CD14-positive monocyte (primary cell): ENCODE measurements around the gene ANKRD52. TPM values are rescaled to one million over a fixed set of nuclear protein-coding genes. Genes with fewer than 3 reads are reported as not detected.

Experiments used
- DNase-seq, 3 donors: peaks; one replicate each; pipeline ENCODE4 v3.0.0-alpha.2; 2011 to 2022
- H2AFZ ChIP-seq: 2 replicates; pipeline ENCODE4 v1.6.0; 2012; ENCODE audit warnings: mild to moderate bottlenecking, low read depth, low read length, inconsistent platforms; ENCODE audit not compliant: insufficient read depth, poor library complexity, severe bottlenecking
- H3K27ac ChIP-seq, 2 donors: 1 replicate in 1 of 2; 2 replicates in 1 of 2; pipeline ENCODE4 v1.5.1; 2012 to 2013; ENCODE audit warnings: low read length in 2 of 2, control low read depth in 1 of 2, inconsistent platforms in 1 of 2, low read depth in 1 of 2, mild to moderate bottlenecking in 1 of 2
- H3K27me3 ChIP-seq, 2 donors: one replicate each; pipeline versions ENCODE4 v1.6.0 to v1.6.1; 2011 to 2013; ENCODE audit warnings: low read length in 2 of 2; ENCODE audit not compliant: control insufficient read depth in 2 of 2, insufficient read depth in 2 of 2
- H3K36me3 ChIP-seq, 2 donors: replicated peaks in 1 of 2; 1 replicate in 1 of 2; 2 replicates in 1 of 2; pipeline versions ENCODE4 v1.5.1 to v1.6.1; 2012 to 2013; ENCODE audit warnings: low read length in 2 of 2, control low read depth in 1 of 2, inconsistent platforms in 1 of 2, mild to moderate bottlenecking in 1 of 2; ENCODE audit not compliant: insufficient read depth in 2 of 2, control insufficient read depth in 1 of 2
- H3K4me1 ChIP-seq, 2 donors: 1 replicate in 1 of 2; 2 replicates in 1 of 2; pipeline versions ENCODE4 v1.5.1 to v1.6.1; 2012 to 2013; ENCODE audit warnings: low read length in 2 of 2, control low read depth in 1 of 2, inconsistent platforms in 1 of 2, mild to moderate bottlenecking in 1 of 2, moderate library complexity in 1 of 2; ENCODE audit not compliant: insufficient read depth in 2 of 2, control insufficient read depth in 1 of 2
- H3K4me2 ChIP-seq: replicated peaks from 2 replicates; pipeline ENCODE3; 2012; ENCODE audit warnings: low read length, moderate library complexity, mild to moderate bottlenecking; ENCODE audit not compliant: poor library complexity, severe bottlenecking; ENCODE audit errors: extremely low read depth
- H3K4me3 ChIP-seq, 3 experiments: fragments of 200-600 bp in 1 of 3; sonication (generic) in 1 of 3; replicated peaks in 1 of 3; 1 replicate in 2 of 3; 2 replicates in 1 of 3; pipeline ENCODE4 v1.5.1; 2011 to 2013; ENCODE audit warnings: low read length in 3 of 3, mild to moderate bottlenecking in 3 of 3, control low read depth in 2 of 3, low read depth in 2 of 3, inconsistent platforms in 1 of 3, moderate library complexity in 1 of 3
- H3K79me2 ChIP-seq: 2 replicates; pipeline ENCODE4 v1.6.0; 2012; ENCODE audit warnings: mild to moderate bottlenecking, control low read depth, inconsistent platforms, low read length, moderate library complexity; ENCODE audit not compliant: insufficient read depth
- H3K9ac ChIP-seq: 2 replicates; pipeline ENCODE4 v1.6.0; 2017; ENCODE audit warnings: low read length, mild to moderate bottlenecking; ENCODE audit not compliant: insufficient read depth, poor library complexity, severe bottlenecking
- H3K9me3 ChIP-seq, 2 donors: replicated peaks in 1 of 2; 1 replicate in 1 of 2; 2 replicates in 1 of 2; pipeline versions ENCODE4 v1.5.1 to v1.6.1; 2012 to 2013; ENCODE audit warnings: low read length in 2 of 2, control low read depth in 1 of 2; ENCODE audit not compliant: control insufficient read depth in 1 of 2, insufficient read depth in 1 of 2
- H4K20me1 ChIP-seq: 2 replicates; pipeline ENCODE4 v1.6.0; 2012; ENCODE audit warnings: mild to moderate bottlenecking, low read length, control low read depth, moderate library complexity; ENCODE audit not compliant: insufficient read depth
- H3K27ac Mint-ChIP-seq, 7 donors: one replicate each; pipeline ENCODE4 v1.8.0; 2020; ENCODE audit warnings: mild to moderate bottlenecking in 7 of 7, mixed read lengths in 7 of 7, moderate library complexity in 6 of 7, inconsistent platforms in 2 of 7
- H3K27me3 Mint-ChIP-seq, 3 donors: one replicate each; pipeline ENCODE4 v1.8.0; 2021 to 2022; ENCODE audit warnings: low read depth in 3 of 3, mild to moderate bottlenecking in 3 of 3, mixed read lengths in 3 of 3, moderate library complexity in 3 of 3, inconsistent platforms in 1 of 3
- H3K36me3 Mint-ChIP-seq, 2 donors: one replicate each; pipeline ENCODE4 v1.8.0; 2020; ENCODE audit warnings: mixed read lengths in 2 of 2, inconsistent platforms in 1 of 2, mild to moderate bottlenecking in 1 of 2
- H3K4me1 Mint-ChIP-seq: one replicate; pipeline ENCODE4 v1.8.0; 2020; ENCODE audit warnings: mild to moderate bottlenecking, mixed read lengths
- H3K4me3 Mint-ChIP-seq, 2 donors: one replicate each; pipeline ENCODE4 v1.8.0; 2020; ENCODE audit warnings: mild to moderate bottlenecking in 2 of 2, mixed read lengths in 2 of 2, moderate library complexity in 1 of 2
- H3K9me3 Mint-ChIP-seq, 7 donors: one replicate each; pipeline ENCODE4 v1.8.0; 2020 to 2022; ENCODE audit warnings: mixed read lengths in 7 of 7, mild to moderate bottlenecking in 6 of 7, moderate library complexity in 6 of 7, inconsistent platforms in 2 of 7
- CTCF ChIP-seq: fragments of 200-600 bp; IDR thresholded peaks from one replicate; pipeline ENCODE4 v1.8.0; 2022; ENCODE audit warnings: antibody characterized with exemption, mild to moderate bottlenecking
- WGBS: methylation state at CpG from one replicate; pipeline ENCODE4 v1.1.5; 2013; ENCODE audit warnings: missing lambda C conversion rate; ENCODE audit not compliant: insufficient coverage; 5-methylcytosine and 5-hydroxymethylcytosine counted together
- intact Hi-C, 2 donors: fragments of 100-400 bp; cut with micrococcal nuclease; formaldehyde crosslinking; loops; one replicate each; pipeline versions ENCODE4 v1.15.0 to v1.15.1; 2023
- polyA plus RNA-seq, 3 donors: library from polyadenylated mRNA; depleted of rRNA in 1 of 3; unstranded in 2 of 3; stranded (reverse) in 1 of 3; fragments of 300-500 nt in 2 of 3; fragments of >200 nt in 1 of 3; fragmentation: Illumina TruSeq in 2 of 3; gene quantifications; 1 replicate in 2 of 3; 2 replicates in 1 of 3; pipeline ENCODE4 v1.2.3, GENCODE V29; 2012 to 2021

Gene ANKRD52
- polyA plus RNA-seq, 3 donors, result 1.5 to 12.4 (median 2.4) TPM

- Histone ChIP-seq H3K4me1 (no peaks in the 10 kb centered on the region), H3K79me2 (no peaks in the 10 kb centered on the region), H3K9ac (no peak overlapping the region), H3K4me2 (no peak overlapping the region), H2AFZ (no peak overlapping the region), H3K27ac (no peak overlapping the region), H3K36me3 (peaks cover 82 to 95% of the 10 kb centered on the region in 2 donors), H3K27me3 (no peaks in the 10 kb centered on the region), H4K20me1 (no peaks in the 10 kb centered on the region), H3K9me3 (no peaks in the 10 kb centered on the region), H3K4me3 (no peak overlapping the region)
- TF ChIP-seq CTCF, result no peak
- WGBS, result 99% methylated on average over 13 of the region's 14 CpGs
- H3K36me3 Mint-ChIP-seq, result peaks cover 85 to 97% of the 10 kb centered on the region in 2 donors
- no peaks in the 10 kb centered on the region for H3K4me1 Mint-ChIP-seq
- H3K4me3 Mint-ChIP-seq, result no peak overlapping the region
- intact Hi-C loops, result no loop called here
- no peak overlapping the region for H3K27ac Mint-ChIP-seq
- H3K27me3 Mint-ChIP-seq, result peaks cover 0 to 2% (median 0%) of the 10 kb centered on the region in 3 donors
- no peaks in the 10 kb centered on the region for H3K9me3 Mint-ChIP-seq
- no peak for DNase-seq
Observed at GRCh38 chr12:56244494-56244893, 13.7 kb downstream of the ANKRD52 start.

- no peak for TF ChIP-seq CTCF
- Mint-ChIP-seq H3K4me1 (no peaks in the 10 kb centered on the region), H3K36me3 (peaks cover 82 to 96% of the 10 kb centered on the region in 2 donors), H3K4me3 (no peak overlapping the region), H3K27me3 (peaks cover 0 to 2% (median 0%) of the 10 kb centered on the region in 3 donors), H3K9me3 (no peaks in the 10 kb centered on the region), H3K27ac (peak overlapping the region in 3 of 7 donors; percentile 16 to 49 (median 42))
- Histone ChIP-seq H3K36me3 (peaks cover 75 to 95% of the 10 kb centered on the region in 2 donors), H3K27ac (peak overlapping the region in 1 of 2 donors; percentile 8), H3K9ac (no peak overlapping the region), H3K4me3 (no peak overlapping the region), H2AFZ (no peak overlapping the region), H3K4me1 (no peaks in the 10 kb centered on the region), H3K79me2 (no peaks in the 10 kb centered on the region), H3K27me3 (no peaks in the 10 kb centered on the region), H4K20me1 (no peaks in the 10 kb centered on the region), H3K4me2 (no peak overlapping the region), H3K9me3 (no peaks in the 10 kb centered on the region)
- intact Hi-C loops, result no loop called here
- DNase-seq, result no peak
- 88% methylated on average over 1 of the region's 3 CpGs for WGBS
Observed at GRCh38 chr12:56243731-56244181, 14.4 kb downstream of the ANKRD52 start.
